MM.1S (cell line): ENCODE measurements around the gene PKP4.

Experiments
- EZH2 ChIP-seq: fragments of 300-600 bp; sonication (generic); optimal IDR thresholded peaks from 2 replicates; pipeline ENCODE3; 2017; ENCODE audit warnings: low read depth, mild to moderate bottlenecking, antibody characterized with exemption, low read length, mixed read lengths
- TF ChIP-seq, protein P1 (sequence below): fragments of 300-600 bp; sonication (generic); IDR thresholded peaks from 2 replicates; pipeline ENCODE4 v1.5.1; 2016; ENCODE audit warnings: antibody characterized with exemption, low read length, mixed read lengths

DNA sequence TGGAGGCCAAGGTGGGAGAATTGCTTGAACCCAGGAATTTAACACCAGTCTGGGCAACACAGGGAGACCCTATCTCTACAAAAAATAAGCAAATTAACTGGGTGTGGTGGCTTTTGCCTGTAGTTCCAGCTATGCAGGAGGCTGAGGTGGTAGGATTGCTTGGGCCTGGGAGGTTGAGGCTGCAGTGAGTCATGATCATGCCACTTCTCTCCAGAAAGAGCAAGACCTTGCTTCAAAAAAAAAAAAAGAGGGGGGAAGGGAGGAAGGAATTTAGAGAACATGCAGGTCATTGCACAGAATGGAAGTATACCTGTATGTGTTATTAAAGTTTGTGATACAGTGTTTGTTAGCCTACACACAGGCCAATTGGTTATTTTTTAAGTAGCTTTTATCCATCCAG is 25.8 kb downstream of the PKP4 start:
- TF ChIP-seq, protein P1, sequence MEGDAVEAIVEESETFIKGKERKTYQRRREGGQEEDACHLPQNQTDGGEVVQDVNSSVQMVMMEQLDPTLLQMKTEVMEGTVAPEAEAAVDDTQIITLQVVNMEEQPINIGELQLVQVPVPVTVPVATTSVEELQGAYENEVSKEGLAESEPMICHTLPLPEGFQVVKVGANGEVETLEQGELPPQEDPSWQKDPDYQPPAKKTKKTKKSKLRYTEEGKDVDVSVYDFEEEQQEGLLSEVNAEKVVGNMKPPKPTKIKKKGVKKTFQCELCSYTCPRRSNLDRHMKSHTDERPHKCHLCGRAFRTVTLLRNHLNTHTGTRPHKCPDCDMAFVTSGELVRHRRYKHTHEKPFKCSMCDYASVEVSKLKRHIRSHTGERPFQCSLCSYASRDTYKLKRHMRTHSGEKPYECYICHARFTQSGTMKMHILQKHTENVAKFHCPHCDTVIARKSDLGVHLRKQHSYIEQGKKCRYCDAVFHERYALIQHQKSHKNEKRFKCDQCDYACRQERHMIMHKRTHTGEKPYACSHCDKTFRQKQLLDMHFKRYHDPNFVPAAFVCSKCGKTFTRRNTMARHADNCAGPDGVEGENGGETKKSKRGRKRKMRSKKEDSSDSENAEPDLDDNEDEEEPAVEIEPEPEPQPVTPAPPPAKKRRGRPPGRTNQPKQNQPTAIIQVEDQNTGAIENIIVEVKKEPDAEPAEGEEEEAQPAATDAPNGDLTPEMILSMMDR: no peak
- no peak for TF ChIP-seq EZH2
